Stimulated activated CD8-positive, alpha-beta memory T cell treated with anti-CD3 and anti-CD28 coated beads, Interleukin-7, amount 100 ng/mL, for 48 hours (primary cell): ENCODE results near the gene IFNAR1.

Experiments
- DNase-seq, 2 donors: peaks; one replicate each; pipeline ENCODE4 v3.0.0-alpha.2; 2020; ENCODE audit warnings: low read depth in 1 of 2; ENCODE audit errors: extremely low read depth in 1 of 2

IFNAR1 gene

DNA sequence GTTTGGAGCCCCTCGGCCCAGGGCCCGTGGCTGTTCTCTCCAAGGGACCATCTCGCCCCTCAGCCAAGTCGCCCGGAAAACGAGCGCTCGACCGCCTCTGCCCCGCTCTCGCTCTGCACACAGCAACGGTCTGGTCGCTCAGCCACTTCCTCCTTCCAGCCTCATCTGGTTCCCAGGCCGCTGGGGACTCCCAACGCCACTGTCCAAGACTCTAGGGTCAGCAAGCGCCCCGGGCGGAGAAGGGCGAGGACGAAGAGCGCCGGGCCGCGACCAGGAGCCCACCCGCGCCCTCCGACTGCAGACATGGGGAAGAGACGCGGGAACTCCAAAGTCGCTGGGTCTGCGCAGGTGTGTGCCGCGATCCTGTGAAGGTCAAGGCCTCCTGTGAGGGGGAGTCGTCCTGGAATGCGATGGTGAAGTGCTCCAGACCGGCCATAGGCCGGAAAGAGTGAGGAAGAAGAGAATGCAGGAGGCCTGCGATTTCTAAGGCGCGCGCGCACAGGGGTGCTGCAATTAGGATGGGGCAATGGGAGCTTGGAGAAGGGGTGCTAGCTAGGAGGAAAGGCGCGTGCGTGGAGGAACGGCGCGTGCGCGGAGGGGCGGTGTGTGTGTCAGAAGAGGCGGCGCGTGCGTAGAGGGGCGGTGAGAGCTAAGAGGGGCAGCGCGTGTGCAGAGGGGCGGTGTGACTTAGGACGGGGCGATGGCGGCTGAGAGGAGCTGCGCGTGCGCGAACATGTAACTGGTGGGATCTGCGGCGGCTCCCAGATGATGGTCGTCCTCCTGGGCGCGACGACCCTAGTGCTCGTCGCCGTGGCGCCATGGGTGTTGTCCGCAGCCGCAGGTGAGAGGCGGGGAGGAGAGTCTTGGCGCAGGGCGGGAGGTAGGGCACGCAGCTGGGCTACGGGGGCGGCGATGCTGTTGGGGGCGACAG lies at the start of gene IFNAR1:
IFNAR1 (plus strand) TSS at position 680 of the 931 bp plus-strand sequence; CDS start at position 766, 86 bp downstream.
- DNase-seq = peak; percentile 97 to 98

DNA sequence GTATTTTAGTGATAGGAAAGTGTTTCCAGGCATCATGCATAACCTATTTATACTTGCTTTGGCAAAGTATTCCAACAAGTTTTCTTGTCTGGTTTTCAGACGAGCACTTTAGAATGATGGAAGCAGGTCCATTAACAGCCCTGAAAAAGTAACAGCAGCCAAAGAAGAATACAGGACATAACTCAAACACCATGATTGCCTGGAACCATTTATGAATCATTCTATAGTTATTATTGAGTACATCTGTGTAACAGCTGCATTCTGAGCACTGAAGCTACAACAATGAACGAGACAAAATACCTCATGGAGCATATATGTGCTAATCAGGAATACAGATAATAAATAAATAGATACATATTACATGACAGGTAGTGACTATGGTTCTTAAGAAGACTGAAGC lies 46.0 kb upstream of the IFNAR1 start:
- no peak for DNase-seq

DNA sequence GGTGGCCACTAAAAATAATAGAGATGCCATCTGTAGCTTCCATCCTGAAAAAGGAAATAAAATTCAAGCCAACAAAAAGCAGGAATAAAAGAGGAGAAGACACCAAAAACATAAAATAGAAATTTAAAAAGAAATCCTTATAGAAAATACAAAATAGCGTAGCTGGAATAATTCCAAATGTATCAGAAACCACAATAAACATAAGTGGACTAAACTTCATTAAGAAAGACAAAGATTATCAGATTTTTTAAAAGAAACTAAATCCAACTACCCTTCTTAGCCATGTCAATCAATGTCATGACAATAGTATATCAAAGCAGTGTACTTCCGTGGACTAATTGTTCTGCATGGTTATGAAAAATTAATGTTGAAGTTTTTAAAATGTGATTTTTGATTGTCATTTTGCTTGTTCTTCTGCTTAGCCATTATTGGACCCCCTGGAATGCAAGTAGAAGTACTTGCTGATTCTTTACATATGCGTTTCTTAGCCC lies 45.4 kb upstream of the IFNAR1 start:
- no peak for DNase-seq

DNA sequence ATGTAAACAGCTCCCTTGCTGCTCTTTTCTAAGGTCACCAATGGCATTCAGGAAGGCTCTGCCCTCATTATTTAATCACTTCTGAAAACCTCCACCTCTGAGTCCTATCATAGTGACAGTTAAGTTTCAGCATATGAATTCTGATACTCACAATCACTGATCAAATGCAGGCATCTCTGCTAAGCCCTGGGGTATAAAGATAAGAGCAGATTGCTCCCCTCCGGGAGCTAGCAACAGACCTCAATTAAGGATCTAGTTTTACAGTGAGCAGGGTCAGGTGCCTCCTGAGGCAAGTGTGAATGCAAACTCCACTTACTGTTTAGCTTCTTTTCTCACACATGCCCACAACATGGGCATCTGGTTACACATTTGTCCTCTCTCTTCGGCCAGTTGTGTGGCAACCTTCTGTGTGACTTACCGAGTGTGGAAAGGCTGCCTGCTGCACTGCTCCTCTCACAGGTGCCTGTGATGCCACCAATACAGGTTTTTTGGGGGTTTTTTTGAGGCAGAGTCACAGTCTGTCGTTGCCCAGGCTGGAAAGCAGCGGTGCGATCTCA lies 43.6 kb upstream of the IFNAR1 start:
- no peak for DNase-seq

DNA sequence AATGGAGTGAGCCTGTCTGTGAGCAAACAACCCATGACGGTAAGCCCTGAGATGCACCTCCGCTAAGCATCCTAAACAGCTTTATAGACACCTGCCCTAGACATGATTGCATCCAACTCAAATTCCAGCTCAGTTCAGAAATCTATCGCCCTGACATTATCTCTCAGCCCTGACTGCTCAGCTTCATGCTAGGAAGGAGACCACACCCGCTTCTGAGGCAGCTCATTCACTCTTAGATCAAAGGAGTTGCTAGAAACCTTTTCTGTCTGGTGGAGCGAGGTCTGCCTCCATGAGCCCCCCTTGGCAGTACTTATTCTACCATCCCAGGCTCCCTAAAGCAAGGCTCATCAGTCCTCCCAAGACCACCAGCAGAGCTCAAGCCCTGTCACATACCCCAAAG lies 41.6 kb upstream of the IFNAR1 start:
- DNase-seq = no peak

DNA sequence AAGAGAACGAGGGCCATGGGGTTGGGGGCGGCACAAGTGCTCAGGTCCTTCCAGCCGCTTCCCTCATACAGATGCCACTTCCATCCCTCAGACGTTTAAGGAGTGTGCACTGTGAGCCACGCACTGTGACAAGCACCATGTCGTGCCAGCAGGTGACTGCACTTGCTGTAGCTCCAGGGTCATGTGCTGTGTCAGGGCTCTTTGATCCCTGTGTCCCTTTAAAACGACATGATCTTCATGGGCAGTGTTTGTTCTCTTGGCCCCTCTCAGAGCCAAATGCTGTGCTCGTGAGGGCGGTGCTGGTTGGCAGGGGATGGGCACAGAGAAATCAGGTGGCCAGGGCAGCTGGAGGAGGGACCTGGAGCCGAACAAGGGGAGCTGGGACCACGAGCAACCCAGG lies 38.7 kb upstream of the IFNAR1 start:
- DNase-seq = no peak

DNA sequence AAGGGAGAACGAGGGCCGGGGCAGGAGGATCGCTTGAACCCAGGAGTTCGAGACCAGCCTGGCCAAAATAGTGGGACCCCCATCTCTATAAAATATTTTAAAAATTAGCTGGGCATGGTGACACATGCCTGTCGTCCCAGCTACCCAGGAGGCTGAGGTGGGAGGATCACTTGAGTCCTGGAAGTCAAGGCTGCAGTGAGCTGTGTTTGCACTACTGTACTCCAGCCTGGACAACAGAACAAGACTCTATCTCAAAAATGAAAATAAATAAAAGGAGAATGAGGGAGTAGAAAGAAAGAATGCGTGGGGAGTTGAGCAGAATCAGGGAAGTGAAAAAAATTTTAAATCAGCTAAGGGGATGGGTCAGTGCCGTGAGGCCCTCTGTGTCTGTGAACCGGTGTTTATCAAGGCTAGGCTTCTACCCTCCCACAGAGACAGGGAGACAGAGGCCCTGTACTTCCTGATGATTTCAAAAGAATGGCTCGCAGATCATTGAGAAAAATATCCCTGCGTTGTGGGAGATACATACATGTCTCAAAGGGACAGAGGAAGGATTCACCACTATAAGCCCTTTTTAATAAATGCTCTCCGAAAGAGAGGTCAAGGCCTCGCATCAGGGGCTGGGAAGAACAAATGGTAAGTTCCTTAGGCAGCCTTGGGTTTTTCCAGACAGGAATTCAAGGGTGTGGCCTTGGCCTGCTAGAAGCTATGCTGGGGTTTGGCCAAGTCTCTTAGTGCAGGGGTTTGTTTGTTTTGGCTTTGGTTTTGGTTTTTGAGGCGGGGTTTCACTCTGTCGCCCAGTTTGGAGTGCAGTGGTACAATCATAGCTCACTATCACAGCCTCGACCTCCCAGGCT lies 37.9 kb upstream of the IFNAR1 start:
- DNase-seq = no peak

DNA sequence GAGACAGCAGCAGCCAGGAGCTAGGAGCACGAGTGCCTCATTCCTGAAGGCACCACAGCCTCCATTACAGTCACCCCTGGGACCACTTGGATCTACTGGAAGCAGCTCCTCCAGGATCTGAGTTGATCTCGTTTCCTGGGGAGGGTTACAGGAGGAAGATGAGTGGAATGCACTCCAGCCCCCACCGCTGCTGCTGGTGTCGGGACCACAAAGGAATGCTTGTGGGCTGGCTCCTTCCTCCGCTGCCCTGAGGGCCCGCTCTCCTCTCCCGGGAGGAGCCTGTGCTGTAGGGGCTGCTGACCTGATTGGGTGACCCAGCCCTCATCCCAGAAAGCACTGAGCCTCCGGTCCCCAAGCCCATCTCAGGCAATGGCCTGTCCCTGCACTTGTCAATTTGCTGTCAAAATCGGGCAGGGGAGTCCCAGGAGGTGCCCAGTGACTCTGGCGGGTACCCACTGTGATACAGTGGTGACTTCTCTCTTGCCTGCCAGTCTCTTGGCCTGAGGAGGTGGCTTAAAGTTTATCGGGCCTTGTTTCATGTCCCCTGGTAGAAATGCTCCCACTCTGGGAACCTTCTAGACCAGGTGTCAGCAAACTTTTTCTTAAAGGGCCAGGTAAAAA lies 35.5 kb upstream of the IFNAR1 start:
- no peak for DNase-seq

DNA sequence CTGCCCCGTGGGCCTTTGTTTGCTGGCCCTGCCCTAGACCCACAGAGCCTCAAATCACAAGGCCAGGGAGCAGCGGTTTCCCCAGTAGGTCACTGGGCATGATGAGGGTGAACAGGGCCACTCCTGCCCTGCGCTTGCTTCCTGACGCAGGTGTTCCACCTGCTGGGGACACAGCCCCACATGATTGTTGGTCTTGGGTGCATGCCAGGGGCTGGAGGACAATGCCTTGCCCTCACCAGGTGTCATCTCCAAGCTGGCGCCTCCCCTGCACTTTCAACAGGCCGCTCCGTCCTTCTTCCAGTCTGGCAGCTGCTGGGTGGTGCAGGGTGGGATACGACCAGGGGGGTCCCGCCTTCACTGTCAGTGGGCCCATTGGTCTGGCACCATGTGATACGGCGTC lies 34.3 kb upstream of the IFNAR1 start:
- DNase-seq = no peak

DNA sequence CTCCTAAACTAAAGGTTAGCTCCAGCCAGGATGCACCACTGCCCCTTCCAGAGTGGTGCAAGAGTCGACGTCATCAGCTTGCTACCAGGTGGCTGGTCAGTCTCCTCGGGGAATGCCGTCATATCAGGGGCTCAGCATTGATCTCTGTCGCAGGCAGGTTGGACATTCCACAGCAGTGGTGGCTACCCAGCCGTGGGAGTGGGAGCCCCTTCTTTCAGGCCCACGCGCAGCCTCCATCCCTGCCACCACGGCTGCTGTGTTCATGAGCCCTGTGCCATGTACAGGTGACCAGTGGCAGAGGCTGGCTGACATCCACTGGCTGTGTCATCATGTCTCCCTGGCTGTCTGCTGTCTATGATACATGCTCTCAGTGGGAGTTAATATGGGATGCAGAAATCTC lies 33.1 kb upstream of the IFNAR1 start:
- DNase-seq = no peak

DNA sequence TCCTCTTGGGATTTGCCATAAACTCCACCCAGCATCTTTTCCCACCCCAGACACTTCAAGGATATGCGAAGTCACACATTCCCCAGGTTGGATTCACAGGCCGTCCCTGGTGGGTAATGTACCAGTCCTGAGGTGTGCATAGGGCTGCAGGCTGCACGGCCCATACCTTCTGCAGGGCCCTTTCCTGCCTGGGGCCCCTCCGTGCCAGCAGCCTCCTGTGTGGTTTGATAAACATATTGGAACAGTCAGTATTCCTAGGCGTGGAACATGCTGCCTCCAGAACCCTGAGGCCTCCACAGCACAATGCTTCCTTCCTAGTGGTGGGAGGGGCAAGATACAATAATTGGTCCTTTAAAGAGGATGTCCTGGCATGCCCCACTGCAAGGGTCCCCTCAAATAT lies 32.0 kb upstream of the IFNAR1 start:
- DNase-seq = no peak

DNA sequence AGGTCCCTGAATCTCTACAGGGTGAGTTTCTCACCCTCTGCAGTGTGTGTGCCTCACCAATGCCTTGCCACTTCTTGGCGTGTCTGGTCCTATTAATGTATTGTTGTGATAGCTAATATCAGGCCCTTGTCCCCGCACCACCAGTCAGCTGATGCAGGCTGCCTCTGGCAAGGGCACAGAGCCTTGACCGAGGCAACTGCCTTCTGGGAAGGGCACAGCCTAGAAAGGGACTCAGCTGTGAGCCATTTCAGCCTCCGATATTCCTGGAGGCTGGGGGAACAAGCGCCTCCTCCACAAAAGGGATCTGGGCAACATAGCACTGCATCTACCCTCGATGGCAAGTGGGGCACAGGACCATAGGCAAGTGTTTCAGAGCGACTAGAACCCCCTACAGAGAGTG lies 31.6 kb upstream of the IFNAR1 start:
- no peak for DNase-seq

DNA sequence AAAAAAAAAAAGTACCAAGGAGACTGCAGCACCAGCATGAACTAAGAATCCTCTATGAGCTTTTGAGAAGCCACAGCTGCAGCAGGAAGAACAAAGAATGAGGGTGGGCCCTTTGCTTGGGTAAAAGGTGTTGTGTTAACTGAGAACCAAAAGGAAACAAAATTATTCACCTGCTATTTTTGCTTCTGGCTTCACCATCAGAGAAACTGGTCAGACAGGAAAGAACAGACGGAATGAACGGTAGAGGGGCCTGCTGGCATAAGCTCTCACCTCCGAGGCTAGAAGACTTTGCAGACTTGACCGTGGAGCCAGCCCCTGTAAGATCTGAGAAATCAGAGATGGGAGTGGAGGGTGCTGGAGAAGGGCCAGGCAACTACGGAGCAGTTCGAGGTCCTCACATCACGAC lies 31.0 kb upstream of the IFNAR1 start:
- no peak for DNase-seq

DNA sequence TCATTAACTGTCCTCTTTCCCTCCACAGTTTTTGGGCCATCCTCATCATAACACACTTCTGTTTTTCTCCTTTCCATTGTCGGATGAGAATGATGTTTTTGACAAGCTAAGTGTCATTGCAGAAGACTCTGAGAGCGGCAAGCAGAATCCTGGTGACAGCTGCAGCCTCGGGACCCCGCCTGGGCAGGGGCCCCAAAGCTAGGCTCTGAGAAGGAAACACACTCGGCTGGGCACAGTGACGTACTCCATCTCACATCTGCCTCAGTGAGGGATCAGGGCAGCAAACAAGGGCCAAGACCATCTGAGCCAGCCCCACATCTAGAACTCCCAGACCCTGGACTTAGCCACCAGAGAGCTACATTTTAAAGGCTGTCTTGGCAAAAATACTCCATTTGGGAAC lies 28.6 kb upstream of the IFNAR1 start:
- DNase-seq = no peak

DNA sequence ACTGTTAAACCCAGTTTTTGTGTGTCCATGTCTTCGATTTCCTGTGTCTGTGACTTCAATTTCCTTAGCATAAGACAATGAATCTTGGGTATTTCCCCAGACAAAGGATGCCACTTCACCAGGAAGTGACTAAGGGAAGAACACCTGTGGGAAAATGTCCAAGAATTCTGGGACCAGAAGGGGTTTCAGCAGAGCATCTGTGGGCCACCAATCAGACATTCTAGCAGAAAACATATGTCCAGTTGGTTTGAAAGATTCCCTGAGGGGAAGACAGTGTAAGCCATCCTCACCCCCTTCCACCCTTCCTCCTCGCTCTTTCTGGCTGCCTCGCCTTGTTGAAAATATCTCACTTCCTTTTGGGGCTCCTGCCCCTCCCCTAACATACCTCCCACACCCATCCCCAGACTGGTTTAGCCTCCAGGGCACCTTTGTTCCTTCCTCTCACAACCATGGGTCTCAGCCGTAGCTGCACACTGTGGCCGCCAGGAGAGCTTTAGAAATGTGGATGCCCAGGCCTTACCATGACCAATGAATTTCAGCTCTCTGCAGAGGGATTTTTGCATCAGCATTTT lies 25.5 kb upstream of the IFNAR1 start:
- DNase-seq = peak in 1 of 2 donors; percentile 19

DNA sequence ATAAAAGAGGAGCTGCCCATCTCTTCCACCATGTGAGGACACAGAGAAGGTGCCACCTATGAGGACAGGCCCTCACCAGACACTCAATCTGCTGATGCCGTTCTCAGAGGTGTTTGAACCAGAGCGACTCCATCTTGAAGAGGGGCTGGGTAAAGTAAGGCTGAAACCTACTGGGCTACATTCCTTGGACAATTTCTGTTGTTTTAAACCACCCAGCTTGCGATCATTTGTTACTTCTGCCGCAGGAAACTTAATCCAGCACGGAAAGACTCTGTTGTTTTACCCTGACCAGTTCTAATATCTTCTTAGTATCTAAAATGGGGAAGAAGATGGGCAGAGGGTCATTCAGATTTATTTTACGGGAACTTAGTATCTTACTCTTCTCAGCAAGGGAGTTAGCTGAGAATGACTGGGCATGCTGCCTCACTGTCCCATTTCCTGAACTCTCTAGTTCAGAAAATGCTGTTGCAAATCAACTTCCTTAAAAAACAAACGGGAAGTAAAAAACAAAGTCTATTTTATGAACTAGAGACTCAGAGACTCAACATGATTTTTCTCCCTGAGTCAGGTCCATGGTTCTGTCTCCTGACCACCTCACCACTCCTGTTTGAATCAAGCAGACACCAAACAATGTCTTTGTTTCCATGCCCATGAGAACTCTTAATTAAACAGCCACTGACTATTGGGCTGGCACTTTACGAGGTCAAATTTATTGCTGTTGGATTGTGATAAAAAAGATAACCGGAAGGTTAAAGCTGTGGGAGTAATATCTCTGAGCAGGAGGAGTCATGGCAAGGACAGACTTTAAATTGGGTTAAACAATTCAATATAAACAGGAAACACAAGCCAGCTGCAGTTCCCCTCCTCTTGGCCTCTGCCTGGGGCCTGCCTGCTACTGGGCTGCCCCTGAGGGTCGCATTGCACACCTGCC lies 23.8 kb upstream of the IFNAR1 start:
- DNase-seq = no peak

DNA sequence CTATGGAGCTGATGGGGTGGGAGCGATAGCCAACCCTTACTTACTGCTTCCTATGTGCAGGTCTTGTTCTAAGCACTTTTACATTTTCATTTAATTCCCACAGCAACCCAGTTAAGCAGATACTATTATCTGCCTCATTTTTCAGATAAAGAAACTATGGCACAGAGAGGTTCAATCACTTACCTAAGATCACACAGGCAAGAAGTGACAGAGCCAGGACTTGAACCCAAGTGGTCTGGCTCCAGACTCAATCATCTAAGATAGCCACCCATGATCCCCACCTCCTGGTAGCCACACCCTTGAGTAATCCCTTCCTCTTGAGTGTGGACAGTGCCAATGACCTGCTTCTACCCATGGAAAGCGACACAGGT lies 23.2 kb upstream of the IFNAR1 start:
- no peak for DNase-seq

DNA sequence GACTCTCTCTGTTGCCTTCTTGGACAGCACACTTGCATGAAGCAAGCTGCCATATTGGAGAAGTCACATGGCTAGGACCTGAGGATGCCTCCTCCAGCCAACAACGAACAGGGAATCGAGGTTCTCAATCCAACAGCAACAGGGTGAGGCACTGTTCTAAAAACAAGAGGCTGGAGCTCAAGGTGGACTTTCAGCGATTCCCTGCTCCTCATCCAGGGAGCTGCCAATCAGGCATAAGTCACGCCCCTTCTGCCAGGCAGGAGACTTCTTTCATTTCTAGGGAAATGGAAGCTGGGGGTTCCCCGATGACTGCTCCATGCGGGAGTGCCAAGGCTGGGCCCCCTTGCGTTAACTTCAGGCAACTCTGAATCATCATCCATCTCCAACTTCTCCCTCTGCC lies 22.7 kb upstream of the IFNAR1 start:
- DNase-seq = no peak

DNA sequence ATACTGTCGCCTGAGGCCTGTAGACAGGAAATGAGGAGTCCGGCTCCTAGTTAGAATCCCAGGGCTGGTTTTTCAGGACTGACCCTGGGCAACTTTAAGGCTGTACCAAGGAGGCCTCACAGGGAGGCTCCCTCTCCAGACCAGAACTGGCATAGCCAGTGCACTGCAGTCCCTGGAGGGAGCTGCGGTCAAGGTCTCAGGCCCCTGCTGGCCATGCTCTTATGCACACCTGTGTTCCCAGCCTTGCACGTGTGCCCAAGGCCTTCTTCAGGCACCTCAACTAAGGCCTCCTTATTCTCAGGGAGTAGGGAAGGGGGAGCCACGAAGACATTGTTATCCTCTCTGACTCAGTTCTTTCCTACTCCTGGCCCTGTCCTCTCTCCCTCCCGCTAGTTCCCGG lies 22.0 kb upstream of the IFNAR1 start:
- DNase-seq = no peak

DNA sequence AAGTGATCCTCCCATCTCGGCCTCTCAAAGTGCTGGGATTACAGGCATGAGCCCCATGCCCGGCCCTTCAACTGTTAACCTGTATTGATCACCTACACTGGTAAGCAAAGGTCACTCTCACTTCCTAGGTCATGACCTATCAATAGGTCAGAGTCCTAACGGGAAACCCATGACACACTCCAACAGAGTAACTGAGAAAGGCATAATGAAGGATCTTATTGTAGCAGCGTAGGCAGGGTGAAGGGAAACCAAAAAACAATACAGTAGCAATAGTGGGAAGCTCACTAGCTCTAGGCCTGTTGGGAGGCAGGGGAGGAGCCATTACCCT lies 19.5 kb upstream of the IFNAR1 start:
- DNase-seq = no peak
